H1 (cell line): ENCODE results near the gene DAGLA. TPM values are rescaled to one million over a fixed set of nuclear protein-coding genes. Genes with fewer than 3 reads are reported as not detected.

Experiments
- CTCF ChIA-PET: fragments of 300-600 bp; sonication (Branson Sonifier 250); formaldehyde crosslinking; loops from one replicate; lab custom pipeline; 2021; ENCODE audit not compliant: partially characterized antibody; lab: Charles Lee
- POLR2A ChIA-PET: fragments of 300-600 bp; sonication (Branson Sonifier 250); formaldehyde crosslinking; loops from one replicate; lab custom pipeline; 2021; ENCODE audit warnings: inconsistent platforms; ENCODE audit not compliant: partially characterized antibody; lab: Charles Lee
- DNase-seq, 2 experiments: peaks; one replicate each; pipeline versions ENCODE4 v3.0.0 to v3.0.0-alpha.2; 2010 to 2022; ENCODE audit warnings: low spot score in 2 of 2, low read depth in 1 of 2, mixed read lengths in 1 of 2
- FAIRE-seq: peaks from 2 replicates; lab custom pipeline; 2011; peaks lifted over from hg19 to GRCh38; lab: Jason Lieb, UNC
- H2AFZ ChIP-seq: 2 replicates; pipeline ENCODE4 v1.8.1; 2012; ENCODE audit warnings: low read length, inconsistent platforms
- H2AK5ac ChIP-seq: 2 replicates; pipeline ENCODE4 v1.6.1; 2013; ENCODE audit warnings: low read depth, low read length
- H2BK120ac ChIP-seq: replicated peaks from 2 replicates; pipeline ENCODE3; 2013; ENCODE audit warnings: low read depth, low read length, inconsistent platforms
- H2BK12ac ChIP-seq: 2 replicates; pipeline ENCODE4 v1.6.1; 2013; ENCODE audit warnings: low read depth, low read length
- H2BK15ac ChIP-seq: 2 replicates; pipeline ENCODE4 v1.6.1; 2013; ENCODE audit warnings: low read length
- H2BK20ac ChIP-seq: 2 replicates; pipeline ENCODE4 v1.6.1; 2013; ENCODE audit warnings: low read length
- H2BK5ac ChIP-seq: 2 replicates; pipeline ENCODE4 v1.6.1; 2013; ENCODE audit warnings: low read depth, low read length
- H3K14ac ChIP-seq: 2 replicates; pipeline ENCODE4 v1.6.1; 2013; ENCODE audit warnings: inconsistent platforms; ENCODE audit not compliant: insufficient read length
- H3K18ac ChIP-seq: 2 replicates; pipeline ENCODE4 v1.6.1; 2013; ENCODE audit warnings: low read length; ENCODE audit errors: extremely low read depth
- H3K23ac ChIP-seq: 2 replicates; pipeline ENCODE4 v1.6.1; 2013; ENCODE audit warnings: inconsistent platforms; ENCODE audit not compliant: insufficient read length
- H3K23me2 ChIP-seq: 2 replicates; pipeline ENCODE4 v1.6.1; 2013; ENCODE audit warnings: low read depth, low read length
- H3K27ac ChIP-seq: 2 replicates; pipeline ENCODE4 v1.6.1; 2011; ENCODE audit warnings: low read depth, low read length, inconsistent platforms
- H3K27me3 ChIP-seq, 4 experiments: replicated peaks in 1 of 4; 1 replicate in 1 of 4; 2 replicates in 3 of 4; pipeline versions ENCODE4 v1.6.1 to v1.8.1; 2011 to 2013; ENCODE audit warnings: low read length in 3 of 4, mild to moderate bottlenecking in 3 of 4, inconsistent platforms in 2 of 4, mixed read lengths in 2 of 4, moderate library complexity in 1 of 4; ENCODE audit not compliant: control insufficient read depth in 3 of 4, insufficient read depth in 3 of 4; ENCODE audit errors: extremely low read depth in 1 of 4
- H3K36me3 ChIP-seq, 4 experiments: 2 replicates each; pipeline versions ENCODE4 v1.6.1 to v1.8.1; 2011 to 2013; ENCODE audit warnings: mild to moderate bottlenecking in 4 of 4, low read length in 3 of 4, moderate library complexity in 2 of 4, control low read depth in 1 of 4, inconsistent platforms in 1 of 4; ENCODE audit not compliant: insufficient read depth in 4 of 4, control insufficient read depth in 2 of 4
- H3K4ac ChIP-seq: replicated peaks from 2 replicates; pipeline ENCODE3; 2013; ENCODE audit warnings: low read length, low read depth, mixed read lengths, inconsistent platforms; ENCODE audit not compliant: insufficient read length
- H3K4me1 ChIP-seq, 4 experiments: replicated peaks in 1 of 4; 1 replicate in 1 of 4; 2 replicates in 3 of 4; pipeline versions ENCODE4 v1.6.1 to v1.8.1; 2011 to 2013; ENCODE audit warnings: low read length in 3 of 4, inconsistent platforms in 2 of 4, mixed read lengths in 1 of 4; ENCODE audit not compliant: insufficient read depth in 4 of 4, control insufficient read depth in 3 of 4
- H3K4me2 ChIP-seq, 2 experiments: 2 replicates each; pipeline versions ENCODE4 v1.6.1 to v1.8.1; 2011 to 2013; ENCODE audit warnings: low read depth in 2 of 2, low read length in 2 of 2, control low read depth in 1 of 2, inconsistent platforms in 1 of 2, mild to moderate bottlenecking in 1 of 2; ENCODE audit not compliant: insufficient read depth in 1 of 2
- H3K4me3 ChIP-seq, 4 experiments: fragments of 200-600, 300-600 bp in 1 of 4; sonication (generic), shearing (Covaris generic), sonication (Bioruptor Twin) in 1 of 4; 2 replicates each; pipeline versions ENCODE4 v1.5.1 to v1.8.1; 2011 to 2016; ENCODE audit warnings: low read length in 4 of 4, low read depth in 3 of 4, control low read depth in 2 of 4, inconsistent platforms in 2 of 4, mild to moderate bottlenecking in 2 of 4, mixed read lengths in 1 of 4, moderate library complexity in 1 of 4; ENCODE audit not compliant: insufficient read depth in 2 of 4; ENCODE audit errors: extremely low read depth in 1 of 4
- H3K56ac ChIP-seq: replicated peaks from 2 replicates; pipeline ENCODE3; 2013; ENCODE audit warnings: low read depth, mild to moderate bottlenecking, mixed read lengths, low read length, inconsistent platforms; ENCODE audit not compliant: insufficient read length
- H3K79me1 ChIP-seq: 2 replicates; pipeline ENCODE4 v1.6.1; 2013; ENCODE audit warnings: low read depth, low read length, control low read depth
- H3K79me2 ChIP-seq, 2 experiments: 2 replicates each; pipeline versions ENCODE4 v1.6.1 to v1.8.1; 2012 to 2013; ENCODE audit warnings: low read length in 2 of 2, mild to moderate bottlenecking in 2 of 2, inconsistent platforms in 1 of 2; ENCODE audit not compliant: insufficient read depth in 2 of 2, control insufficient read depth in 1 of 2
- H3K9ac ChIP-seq, 4 experiments: replicated peaks in 1 of 4; 1 replicate in 1 of 4; 2 replicates in 3 of 4; pipeline versions ENCODE4 v1.6.1 to v1.8.1; 2011 to 2013; ENCODE audit warnings: low read depth in 3 of 4, low read length in 3 of 4, control low read depth in 2 of 4, mild to moderate bottlenecking in 2 of 4, moderate library complexity in 2 of 4, inconsistent platforms in 1 of 4; ENCODE audit errors: extremely low read depth in 1 of 4
- H3K9me3 ChIP-seq, 2 experiments: 2 replicates each; pipeline versions ENCODE4 v1.6.1 to v1.8.1; 2012 to 2013; ENCODE audit warnings: mild to moderate bottlenecking in 2 of 2, moderate library complexity in 2 of 2, control low read depth in 1 of 2, inconsistent platforms in 1 of 2, low read depth in 1 of 2, low read length in 1 of 2, mixed read lengths in 1 of 2; ENCODE audit not compliant: insufficient read depth in 2 of 2
- H4K20me1 ChIP-seq, 2 experiments: replicated peaks in 1 of 2; 2 replicates each; pipeline versions ENCODE3 to v1.8.1; 2011 to 2013; ENCODE audit warnings: inconsistent platforms in 2 of 2, low read length in 2 of 2, mild to moderate bottlenecking in 1 of 2; ENCODE audit not compliant: insufficient read depth in 2 of 2, control insufficient read depth in 1 of 2
- H4K5ac ChIP-seq: 2 replicates; pipeline ENCODE4 v1.6.1; 2013; ENCODE audit warnings: low read length, low read depth, mixed read lengths, inconsistent platforms; ENCODE audit not compliant: insufficient read length
- H4K8ac ChIP-seq: 2 replicates; pipeline ENCODE4 v1.8.0; 2013; ENCODE audit warnings: mild to moderate bottlenecking, moderate library complexity, low read length, inconsistent platforms; ENCODE audit not compliant: insufficient read depth; ENCODE audit errors: extremely low read depth
- H4K91ac ChIP-seq: replicated peaks from 2 replicates; pipeline ENCODE3; 2013; ENCODE audit warnings: low read length, mixed read lengths, inconsistent platforms; ENCODE audit not compliant: insufficient read length
- BCL11A ChIP-seq, 2 experiments: IDR thresholded peaks; one replicate each; pipeline ENCODE4 v1.6.1; 2011; ENCODE audit warnings: low read depth in 2 of 2, low read length in 2 of 2, mild to moderate bottlenecking in 2 of 2
- CHD2 ChIP-seq: IDR thresholded peaks from 2 replicates; pipeline ENCODE4 v1.6.1; 2012; ENCODE audit warnings: low read length, improper control_type of control experiment
- CTCF ChIP-seq, 3 experiments: IDR thresholded peaks; 1 replicate in 2 of 3; 2 replicates in 1 of 3; pipeline versions ENCODE4 v1.5.1 to v1.6.1; 2011; ENCODE audit warnings: low read length in 3 of 3, mild to moderate bottlenecking in 3 of 3, inconsistent platforms in 2 of 3, low read depth in 1 of 3, moderate library complexity in 1 of 3; ENCODE audit not compliant: insufficient read depth in 1 of 3; ENCODE audit errors: control extremely low read depth in 1 of 3
- E2F6 ChIP-seq: IDR thresholded peaks from 2 replicates; pipeline ENCODE4 v1.6.1; 2012; ENCODE audit warnings: inconsistent platforms
- JUN ChIP-seq: IDR thresholded peaks from 2 replicates; pipeline ENCODE4 v1.6.1; 2011; ENCODE audit warnings: low read depth, mild to moderate bottlenecking, improper control_type of control experiment, low read length
- KDM5A ChIP-seq: fragments of 200-600 bp; IDR thresholded peaks from 2 replicates; pipeline ENCODE4 v1.7.1; 2012; ENCODE audit warnings: mild to moderate bottlenecking, low read length, inconsistent platforms, mixed read lengths
- SRF ChIP-seq: IDR thresholded peaks from 2 replicates; pipeline ENCODE4 v1.6.1; 2011; ENCODE audit warnings: mild to moderate bottlenecking, low read depth, low read length, moderate library complexity
- WGBS, 2 experiments: shearing (Covaris generic) in 1 of 2; methylation state at CpG; one replicate each; pipeline versions ENCODE4 v1.1.6 to v1.1.7; 2013 to 2015; ENCODE audit warnings: low lambda C conversion rate in 2 of 2, mixed read lengths in 2 of 2, inconsistent platforms in 1 of 2, low coverage in 1 of 2, missing lambda C conversion rate in 1 of 2; ENCODE audit not compliant: insufficient replicate concordance in 2 of 2, insufficient coverage in 1 of 2, insufficient read length in 1 of 2; ENCODE audit errors: extremely low coverage in 1 of 2, missing lambda C conversion rate in 1 of 2; 5-methylcytosine and 5-hydroxymethylcytosine counted together
- polyA plus RNA-seq, 7 experiments: library from polyadenylated mRNA; depleted of rRNA in 3 of 7; stranded (reverse) in 5 of 7; unstranded in 2 of 7; fragments of >200 nt in 5 of 7; fragments of 200-250 nt in 2 of 7; gene quantifications; 1 replicate in 5 of 7; 2 replicates in 1 of 7; 4 replicates in 1 of 7; pipeline versions ENCODE4 v1.2.1 to v1.2.3, GENCODE V29; 2011 to 2013; ENCODE audit warnings: missing spikeins in 2 of 7, mixed read lengths in 2 of 7
- total RNA-seq: library from RNA; stranded (reverse); fragmentation: NEBNext Ultra II Directional; extraction: Animal tissue kit (Norgen Biotek cat#: 25700); gene quantifications from 2 replicates; pipeline ENCODE4 v1.2.1, GENCODE V29; 2021

DAGLA gene
- total and polyA plus RNA-seq, 2 of the 8 experiments (the other 6 are each of a cell fraction or from before 2014, with no cell fraction given): 3.6 to 6.6 TPM

- Histone ChIP-seq H2BK12ac (no peak overlapping the region), H3K27ac (no peak overlapping the region), H3K79me2 (no peaks in the 10 kb centered on the region), H3K4ac (no peak overlapping the region), H4K20me1 (no peaks in the 10 kb centered on the region), H2AK5ac (no peak overlapping the region), H2BK5ac (no peak overlapping the region), H4K8ac (no peak overlapping the region), H3K14ac (no peak overlapping the region), H3K27me3 (no peaks in the 10 kb centered on the region), H3K79me1 (no peaks in the 10 kb centered on the region), H4K91ac (no peak overlapping the region), H3K9me3 (no peaks in the 10 kb centered on the region), H4K5ac (no peak overlapping the region), H3K23me2 (no peaks in the 10 kb centered on the region), H3K56ac (no peak overlapping the region), H2BK120ac (no peak overlapping the region), H3K9ac (no peak overlapping the region), H2BK15ac (no peak overlapping the region; the same call in 1 of the 2 replicates), H2BK20ac (no peak overlapping the region), H3K23ac (no peak overlapping the region), H3K18ac (no peak overlapping the region), H3K36me3 (no peaks in the 10 kb centered on the region), H3K4me2 (no peak overlapping the region), H3K4me3 (no peak overlapping the region), H2AFZ (no peak overlapping the region), H3K4me1 (peaks cover 3 to 7% (median 4%) of the 10 kb centered on the region in 4 experiments; a peak in 6 of 7 replicates)
- DNase-seq: no peak
- ChIA-PET CTCF (interaction anchor here (0.6 to 8.0 kb wide), 11 partner anchors 9 to 207 kb away, joined by 3 to 36 read pairs (median 6); no protein-coding TSS in a partner anchor), POLR2A (interaction anchor here (0.6 kb wide), 1 partner anchor 140 kb away, joined by 4 read pairs; no protein-coding TSS in a partner anchor)
- 91% methylated on average over 3 of the region's 3 CpGs; no CpG with 5 or more reads in 1 of the 2 experiments for WGBS, 2 experiments
- no peak for FAIRE-seq
- no peak for TF ChIP-seq CHD2
- no peak for TF ChIP-seq SRF
- no peak for TF ChIP-seq JUN
- TF ChIP-seq BCL11A (IDR thresholded peaks at IDR 0.05; ENCODE audit: low read depth in 2 of 2, low read length in 2 of 2): no peak
- no peak for TF ChIP-seq KDM5A
- no peak for TF ChIP-seq E2F6
- TF ChIP-seq CTCF (IDR thresholded peaks at IDR 0.05; ENCODE audit: control extremely low read depth in 1 of 3, insufficient read depth in 1 of 3, low read depth in 1 of 3, low read length in 3 of 3): no peak
Observed at GRCh38 chr11:61647529-61647928, 32.7 kb upstream of the DAGLA start.
